ENCODE data around the gene FAAP20.
"Not testable (repeated sequence)": the region's sequence is repeated elsewhere in the genome, so short reads cannot be mapped to it uniquely, and the experiment has no call there.

FAAP20 gene

DNA sequence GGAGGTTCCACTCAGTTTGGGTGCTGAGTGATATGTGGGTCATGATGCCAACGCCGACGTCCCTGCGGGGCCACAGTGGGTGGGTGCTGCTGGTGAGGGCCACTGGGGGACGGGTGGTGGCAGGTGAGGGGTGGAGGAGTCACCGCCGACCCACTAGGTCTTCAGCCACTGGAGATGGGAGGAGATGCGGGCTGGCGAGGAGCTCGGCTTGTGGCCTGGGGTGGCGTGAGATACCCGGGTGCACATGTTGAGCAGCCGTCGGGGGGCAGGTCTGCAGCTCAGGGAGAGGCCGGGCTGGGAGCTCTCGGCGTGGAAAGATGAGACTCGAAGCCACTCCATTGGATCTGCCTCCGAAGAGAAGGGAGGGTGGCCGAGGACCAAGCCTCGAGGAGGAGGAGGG is 40.5 kb downstream of the FAAP20 start:
- no peak for DNase-seq

DNA sequence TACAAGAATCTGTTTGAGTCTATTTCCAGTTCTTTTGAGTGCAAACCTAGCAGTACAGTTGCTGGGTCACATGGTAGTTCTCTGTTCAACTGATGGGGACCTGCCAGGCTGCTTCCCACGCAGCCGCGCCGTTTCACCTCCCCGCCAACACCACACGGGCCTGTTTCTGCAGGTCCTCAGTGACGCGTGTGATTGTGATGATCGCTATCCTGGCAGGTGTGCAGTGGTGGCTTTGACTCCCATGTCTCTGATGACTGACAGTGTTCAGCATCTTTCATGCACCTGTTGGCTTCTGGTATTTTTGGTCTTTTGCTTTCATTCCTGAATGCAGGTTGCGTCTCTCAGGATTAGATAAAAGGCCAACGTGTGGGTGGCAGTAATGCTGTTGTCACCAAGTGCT is 41.6 kb downstream of the FAAP20 start:
- DNase-seq: no peak

DNA sequence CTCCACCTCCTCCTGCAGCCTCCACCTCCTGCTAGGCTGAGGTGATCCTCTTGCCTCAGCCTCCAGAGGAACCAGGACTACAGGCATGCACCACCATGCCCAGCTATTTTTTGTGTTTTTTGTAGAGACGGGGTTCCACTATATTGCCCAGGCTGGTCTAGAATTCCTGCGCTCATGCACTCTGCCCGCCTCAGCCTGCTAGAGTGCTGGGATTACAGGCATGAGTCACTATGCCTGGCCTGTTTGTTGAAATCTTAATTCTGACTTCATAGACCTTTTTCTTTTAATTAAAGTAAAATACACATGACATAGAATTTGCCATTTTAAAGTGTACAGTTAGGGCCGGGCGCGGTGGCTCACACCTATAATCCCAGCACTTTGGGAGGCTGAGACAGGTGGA is 42.7 kb downstream of the FAAP20 start:
- no peak for DNase-seq

DNA sequence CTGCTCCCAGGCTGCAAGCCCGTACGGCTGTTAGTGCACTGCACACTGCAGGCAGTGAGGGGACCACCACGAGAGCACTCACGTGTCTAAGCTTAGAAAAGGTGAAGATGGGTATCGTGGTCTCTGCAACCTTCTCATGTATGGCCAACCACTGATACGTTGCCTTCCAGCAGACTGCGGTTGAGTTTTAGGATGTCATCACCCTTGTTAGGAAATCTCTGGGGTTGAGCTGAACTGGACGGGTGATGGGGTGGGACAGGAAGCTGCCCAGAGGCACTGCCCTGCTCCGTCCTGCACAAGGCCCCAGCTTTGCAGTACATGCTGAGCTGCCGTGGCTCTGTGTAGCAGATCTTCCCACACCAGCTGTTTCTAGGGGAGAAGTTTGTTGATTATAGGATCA is 43.3 kb downstream of the FAAP20 start:
- DNase-seq: no peak

DNA sequence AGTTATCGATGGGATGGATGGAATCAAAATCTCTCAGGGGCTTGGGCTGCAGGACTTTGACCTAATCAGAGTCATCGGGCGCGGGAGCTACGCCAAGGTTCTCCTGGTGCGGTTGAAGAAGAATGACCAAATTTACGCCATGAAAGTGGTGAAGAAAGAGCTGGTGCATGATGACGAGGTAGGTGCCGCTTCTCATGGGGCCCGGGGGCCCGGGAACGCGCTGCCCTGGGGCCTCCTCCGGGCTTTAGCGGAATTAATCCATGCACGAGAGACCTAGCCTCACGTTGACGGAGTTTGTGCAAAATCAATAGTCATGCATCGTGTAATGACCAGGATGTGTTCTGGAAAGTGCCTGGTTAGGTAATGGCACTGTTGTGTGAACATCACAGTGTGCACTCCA is 43.8 kb downstream of the FAAP20 start:
- no peak for DNase-seq

DNA sequence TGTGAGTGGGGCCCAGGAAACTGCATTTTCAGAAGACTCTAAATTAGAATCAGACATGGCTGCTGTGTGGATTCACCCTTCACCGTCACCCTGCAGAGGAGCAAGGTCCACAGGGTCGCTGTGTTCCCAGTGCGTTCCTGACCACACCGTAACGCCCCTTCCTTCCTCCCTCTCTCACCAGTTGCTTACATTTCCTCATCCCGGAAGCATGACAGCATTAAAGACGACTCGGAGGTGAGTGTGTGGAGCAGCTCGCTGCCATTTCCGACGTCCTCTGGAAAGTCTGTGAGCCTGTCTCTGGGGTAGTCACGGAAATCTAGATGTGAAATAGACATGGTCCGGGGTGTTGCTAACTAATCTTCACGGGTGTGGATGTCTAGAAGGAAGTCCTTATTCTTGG is 45.9 kb downstream of the FAAP20 start:
- DNase-seq: no peak

DNA sequence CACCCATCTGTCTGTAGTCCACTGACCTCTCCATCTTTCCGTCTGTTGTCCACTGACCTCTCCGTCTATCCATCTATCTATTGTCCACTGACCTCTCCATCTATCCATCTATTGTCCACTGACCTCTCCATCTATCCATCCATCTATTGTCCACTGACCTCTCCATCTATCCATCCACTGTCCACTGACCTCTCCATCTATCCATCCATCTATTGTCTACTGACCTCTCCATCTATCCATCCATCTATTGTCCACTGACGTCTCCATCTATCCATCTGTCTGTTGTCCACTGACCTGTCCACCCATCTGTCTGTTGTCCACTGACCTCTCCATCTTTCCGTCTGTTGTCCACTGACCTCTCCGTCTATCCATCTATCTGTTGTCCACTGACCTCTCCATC is 46.7 kb downstream of the FAAP20 start:
- not testable (repeated sequence) for DNase-seq

DNA sequence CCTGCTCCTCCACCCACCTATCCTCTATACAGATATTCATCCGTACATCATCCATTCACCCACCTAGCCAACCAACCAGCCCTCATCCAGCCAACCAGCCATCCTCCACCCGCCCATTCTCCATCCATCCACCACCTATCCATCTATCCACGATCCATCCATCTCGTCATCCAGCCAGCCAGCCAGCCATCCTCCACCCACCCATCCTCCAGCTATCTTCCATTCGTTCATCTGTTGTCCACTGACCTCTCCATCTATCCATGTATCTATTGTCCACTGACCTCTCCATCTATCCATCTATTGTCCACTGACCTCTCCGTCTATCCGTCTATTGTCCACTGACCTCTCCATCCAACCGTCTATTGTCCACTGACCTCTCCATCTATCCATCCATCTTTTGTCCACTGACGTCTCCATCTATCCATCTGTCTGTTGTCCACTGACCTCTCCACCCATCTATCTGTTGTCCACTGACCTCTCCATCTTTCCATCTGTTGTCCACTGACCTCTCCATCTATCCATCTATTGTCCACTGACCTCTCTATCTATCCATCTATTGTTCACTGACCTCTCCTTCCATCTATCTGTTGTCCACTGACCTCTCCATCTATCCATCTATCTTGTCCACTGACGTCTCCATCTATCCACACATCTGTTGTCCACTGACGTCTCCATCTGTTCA is 47.6 kb downstream of the FAAP20 start:
- no peak for DNase-seq

DNA sequence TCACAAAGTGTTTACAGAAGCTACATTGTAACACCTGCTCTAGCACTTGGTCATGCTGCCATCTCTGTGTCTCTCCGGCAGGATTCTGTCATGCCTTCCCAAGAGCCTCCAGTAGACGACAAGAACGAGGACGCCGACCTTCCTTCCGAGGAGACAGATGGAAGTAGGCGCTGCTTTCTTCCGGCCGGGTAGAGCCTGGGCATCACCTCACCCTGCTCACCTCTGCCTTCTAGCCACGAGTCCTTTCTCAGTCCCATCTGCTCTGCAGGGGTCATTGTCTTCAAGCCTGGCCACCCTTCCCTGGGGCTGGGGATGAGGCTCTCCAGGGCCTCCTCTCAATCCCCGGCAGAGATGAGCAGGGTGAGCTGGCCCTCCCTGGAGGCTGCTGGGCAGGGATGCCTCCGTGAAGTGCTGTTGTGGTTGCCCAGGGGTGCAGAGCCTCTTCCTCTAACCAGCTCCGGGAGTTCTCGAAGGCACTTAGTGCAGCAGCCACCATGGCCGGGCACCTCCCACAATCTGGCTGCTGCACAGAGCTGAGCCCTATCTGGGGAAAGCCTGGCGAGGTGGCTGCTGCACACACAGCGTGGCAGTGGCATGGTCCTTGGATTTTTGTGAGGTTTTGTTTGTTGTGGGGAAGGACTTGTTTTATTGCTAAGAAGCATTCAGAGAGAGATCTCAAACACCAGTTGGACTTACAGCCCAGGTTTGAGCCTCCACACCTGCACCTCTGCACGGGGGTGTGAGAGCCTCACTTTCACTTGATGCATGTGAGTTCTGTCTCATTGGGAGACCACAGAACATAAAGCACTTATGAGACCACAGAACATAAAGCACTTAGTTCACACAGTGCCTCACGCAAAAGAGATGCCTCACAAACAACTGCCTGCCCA is 48.4 kb downstream of the FAAP20 start:
- DNase-seq: no peak

DNA sequence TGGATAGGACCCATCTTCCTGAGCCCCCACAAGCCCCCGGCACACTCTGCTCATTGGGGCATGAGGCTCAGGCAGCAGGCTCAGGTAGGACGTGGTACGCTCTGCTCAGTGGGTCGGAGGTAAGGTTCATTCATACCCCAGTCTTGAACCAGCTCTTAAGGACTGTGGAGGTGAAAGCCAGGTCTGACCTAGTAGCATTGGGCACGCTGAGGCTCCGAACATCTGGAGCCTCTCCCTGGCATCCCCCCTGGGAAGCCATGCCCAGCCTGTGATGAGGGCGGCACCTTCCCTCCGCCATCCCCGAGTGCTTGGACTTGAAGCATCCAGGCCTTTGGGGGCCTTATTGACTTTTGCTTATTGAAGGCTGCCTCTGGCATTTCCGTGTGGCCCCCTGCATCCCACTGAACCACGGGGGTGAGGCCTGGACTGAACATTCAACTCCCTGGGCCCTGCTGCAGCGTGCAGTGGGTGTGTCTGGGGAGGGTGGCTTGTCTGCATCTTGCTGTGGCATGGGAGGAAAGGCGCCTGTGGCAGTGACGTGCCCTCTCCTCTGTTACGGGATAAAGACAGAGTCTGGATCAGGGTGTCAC is 50.0 kb downstream of the FAAP20 start:
- no peak for DNase-seq

DNA sequence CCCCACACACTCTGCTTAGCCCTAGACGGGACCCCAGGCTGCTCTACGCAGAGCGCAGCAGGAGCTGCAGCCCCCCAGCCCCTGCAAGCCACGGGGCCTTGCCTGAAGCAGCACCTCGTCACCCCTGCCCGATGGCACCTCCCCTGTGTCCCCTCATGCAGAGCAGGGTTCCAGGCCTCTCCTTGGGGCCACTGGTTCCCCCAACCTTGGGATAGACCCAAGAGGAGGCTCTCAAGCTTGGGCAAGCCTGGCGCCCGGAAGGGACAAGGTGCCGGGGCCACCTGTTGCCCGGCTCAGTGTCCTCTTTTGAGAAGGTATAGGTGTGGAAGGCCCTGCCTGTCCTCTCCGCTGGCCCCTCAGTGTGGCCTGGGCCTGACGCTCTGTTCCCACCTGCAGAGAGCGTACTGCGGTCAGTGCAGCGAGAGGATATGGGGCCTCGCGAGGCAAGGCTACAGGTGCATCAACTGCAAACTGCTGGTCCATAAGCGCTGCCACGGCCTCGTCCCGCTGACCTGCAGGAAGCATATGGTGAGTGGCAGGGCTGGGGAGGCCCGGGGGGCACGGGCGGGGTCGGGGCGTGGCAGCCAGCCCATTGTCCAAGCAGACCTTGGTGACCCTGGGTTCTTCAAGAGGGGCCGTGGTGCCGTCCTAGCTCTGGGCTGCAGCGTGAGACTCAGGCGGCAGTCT is 50.6 kb downstream of the FAAP20 start:
- no peak for DNase-seq

DNA sequence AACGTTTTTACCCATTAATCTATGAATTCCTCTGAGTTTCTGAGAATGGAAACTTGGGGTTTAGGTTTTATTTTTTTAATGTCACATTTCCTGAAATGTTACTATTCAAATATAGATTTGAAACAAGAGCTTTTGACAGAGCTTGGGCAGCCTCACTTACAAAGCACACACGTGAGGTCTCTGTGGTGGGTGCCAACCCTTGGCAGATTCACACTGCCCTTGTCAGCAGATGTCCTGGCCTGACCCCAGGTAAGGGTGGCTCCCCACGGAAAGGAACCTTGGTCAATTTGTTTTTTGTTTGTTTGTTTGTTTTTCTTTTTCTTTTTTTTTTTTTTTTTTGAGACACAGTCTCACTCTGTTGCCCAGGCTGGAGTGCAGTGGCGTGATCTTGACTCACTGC is 53.5 kb downstream of the FAAP20 start:
- no peak for DNase-seq
